WTC11 (cell line): ENCODE data around the gene INPP5F.

Experiments
- TF ChIP-seq, protein P1 (sequence below): fragments of 200-600 bp; IDR thresholded peaks from 2 replicates; pipeline ENCODE4 v1.8.0; 2022; ENCODE audit warnings: antibody characterized with exemption
- TF ChIP-seq, protein P2 (sequence below): sonication (generic); formaldehyde crosslinking; IDR thresholded peaks from 2 replicates; pipeline ENCODE4 v1.8.0; 2023; ENCODE audit warnings: missing genetic modification reagents
- TF ChIP-seq, protein P3 (sequence below): sonication (generic); formaldehyde crosslinking; IDR thresholded peaks from 2 replicates; pipeline ENCODE4 v1.8.1; 2023; ENCODE audit warnings: mild to moderate bottlenecking, missing genetic modification reagents
- TF ChIP-seq, protein P4 (sequence below): sonication (generic); formaldehyde crosslinking; IDR thresholded peaks from 2 replicates; pipeline ENCODE4 v1.8.0; 2023; ENCODE audit warnings: missing genetic modification reagents, mild to moderate bottlenecking, borderline replicate concordance

DNA sequence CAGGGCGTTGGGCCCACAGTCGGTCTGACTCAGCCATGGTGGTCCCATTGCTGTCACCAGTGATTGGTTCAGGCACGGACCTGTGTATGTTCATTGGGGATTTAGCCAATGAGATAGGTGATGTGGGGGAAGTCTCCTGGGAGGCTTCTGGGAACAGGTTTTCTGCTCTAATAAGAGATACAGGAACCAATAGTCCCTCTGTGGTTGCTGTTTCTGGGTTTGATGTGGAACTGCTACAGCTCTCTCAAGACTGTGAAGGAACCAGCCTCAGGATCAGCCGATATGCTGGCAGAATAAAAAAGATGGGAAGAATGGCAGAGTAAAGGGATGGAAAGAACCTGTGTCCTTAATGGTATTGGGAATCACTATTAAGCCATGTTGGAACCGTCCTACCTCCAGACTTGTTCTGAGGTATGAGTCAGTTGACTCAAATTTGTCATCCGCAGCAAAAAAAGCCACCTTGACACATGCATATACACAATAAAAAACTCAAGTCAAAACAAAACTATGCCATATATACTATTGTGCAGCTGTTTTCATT is 76.2 kb downstream of the INPP5F start:
- TF ChIP-seq, protein P1, sequence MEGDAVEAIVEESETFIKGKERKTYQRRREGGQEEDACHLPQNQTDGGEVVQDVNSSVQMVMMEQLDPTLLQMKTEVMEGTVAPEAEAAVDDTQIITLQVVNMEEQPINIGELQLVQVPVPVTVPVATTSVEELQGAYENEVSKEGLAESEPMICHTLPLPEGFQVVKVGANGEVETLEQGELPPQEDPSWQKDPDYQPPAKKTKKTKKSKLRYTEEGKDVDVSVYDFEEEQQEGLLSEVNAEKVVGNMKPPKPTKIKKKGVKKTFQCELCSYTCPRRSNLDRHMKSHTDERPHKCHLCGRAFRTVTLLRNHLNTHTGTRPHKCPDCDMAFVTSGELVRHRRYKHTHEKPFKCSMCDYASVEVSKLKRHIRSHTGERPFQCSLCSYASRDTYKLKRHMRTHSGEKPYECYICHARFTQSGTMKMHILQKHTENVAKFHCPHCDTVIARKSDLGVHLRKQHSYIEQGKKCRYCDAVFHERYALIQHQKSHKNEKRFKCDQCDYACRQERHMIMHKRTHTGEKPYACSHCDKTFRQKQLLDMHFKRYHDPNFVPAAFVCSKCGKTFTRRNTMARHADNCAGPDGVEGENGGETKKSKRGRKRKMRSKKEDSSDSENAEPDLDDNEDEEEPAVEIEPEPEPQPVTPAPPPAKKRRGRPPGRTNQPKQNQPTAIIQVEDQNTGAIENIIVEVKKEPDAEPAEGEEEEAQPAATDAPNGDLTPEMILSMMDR: no peak
- TF ChIP-seq, protein P2, sequence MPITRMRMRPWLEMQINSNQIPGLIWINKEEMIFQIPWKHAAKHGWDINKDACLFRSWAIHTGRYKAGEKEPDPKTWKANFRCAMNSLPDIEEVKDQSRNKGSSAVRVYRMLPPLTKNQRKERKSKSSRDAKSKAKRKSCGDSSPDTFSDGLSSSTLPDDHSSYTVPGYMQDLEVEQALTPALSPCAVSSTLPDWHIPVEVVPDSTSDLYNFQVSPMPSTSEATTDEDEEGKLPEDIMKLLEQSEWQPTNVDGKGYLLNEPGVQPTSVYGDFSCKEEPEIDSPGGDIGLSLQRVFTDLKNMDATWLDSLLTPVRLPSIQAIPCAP (CRISPR knock-in tag): no peak
- TF ChIP-seq, protein P3, sequence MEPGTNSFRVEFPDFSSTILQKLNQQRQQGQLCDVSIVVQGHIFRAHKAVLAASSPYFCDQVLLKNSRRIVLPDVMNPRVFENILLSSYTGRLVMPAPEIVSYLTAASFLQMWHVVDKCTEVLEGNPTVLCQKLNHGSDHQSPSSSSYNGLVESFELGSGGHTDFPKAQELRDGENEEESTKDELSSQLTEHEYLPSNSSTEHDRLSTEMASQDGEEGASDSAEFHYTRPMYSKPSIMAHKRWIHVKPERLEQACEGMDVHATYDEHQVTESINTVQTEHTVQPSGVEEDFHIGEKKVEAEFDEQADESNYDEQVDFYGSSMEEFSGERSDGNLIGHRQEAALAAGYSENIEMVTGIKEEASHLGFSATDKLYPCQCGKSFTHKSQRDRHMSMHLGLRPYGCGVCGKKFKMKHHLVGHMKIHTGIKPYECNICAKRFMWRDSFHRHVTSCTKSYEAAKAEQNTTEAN (CRISPR knock-in tag): no peak
- TF ChIP-seq, protein P4, sequence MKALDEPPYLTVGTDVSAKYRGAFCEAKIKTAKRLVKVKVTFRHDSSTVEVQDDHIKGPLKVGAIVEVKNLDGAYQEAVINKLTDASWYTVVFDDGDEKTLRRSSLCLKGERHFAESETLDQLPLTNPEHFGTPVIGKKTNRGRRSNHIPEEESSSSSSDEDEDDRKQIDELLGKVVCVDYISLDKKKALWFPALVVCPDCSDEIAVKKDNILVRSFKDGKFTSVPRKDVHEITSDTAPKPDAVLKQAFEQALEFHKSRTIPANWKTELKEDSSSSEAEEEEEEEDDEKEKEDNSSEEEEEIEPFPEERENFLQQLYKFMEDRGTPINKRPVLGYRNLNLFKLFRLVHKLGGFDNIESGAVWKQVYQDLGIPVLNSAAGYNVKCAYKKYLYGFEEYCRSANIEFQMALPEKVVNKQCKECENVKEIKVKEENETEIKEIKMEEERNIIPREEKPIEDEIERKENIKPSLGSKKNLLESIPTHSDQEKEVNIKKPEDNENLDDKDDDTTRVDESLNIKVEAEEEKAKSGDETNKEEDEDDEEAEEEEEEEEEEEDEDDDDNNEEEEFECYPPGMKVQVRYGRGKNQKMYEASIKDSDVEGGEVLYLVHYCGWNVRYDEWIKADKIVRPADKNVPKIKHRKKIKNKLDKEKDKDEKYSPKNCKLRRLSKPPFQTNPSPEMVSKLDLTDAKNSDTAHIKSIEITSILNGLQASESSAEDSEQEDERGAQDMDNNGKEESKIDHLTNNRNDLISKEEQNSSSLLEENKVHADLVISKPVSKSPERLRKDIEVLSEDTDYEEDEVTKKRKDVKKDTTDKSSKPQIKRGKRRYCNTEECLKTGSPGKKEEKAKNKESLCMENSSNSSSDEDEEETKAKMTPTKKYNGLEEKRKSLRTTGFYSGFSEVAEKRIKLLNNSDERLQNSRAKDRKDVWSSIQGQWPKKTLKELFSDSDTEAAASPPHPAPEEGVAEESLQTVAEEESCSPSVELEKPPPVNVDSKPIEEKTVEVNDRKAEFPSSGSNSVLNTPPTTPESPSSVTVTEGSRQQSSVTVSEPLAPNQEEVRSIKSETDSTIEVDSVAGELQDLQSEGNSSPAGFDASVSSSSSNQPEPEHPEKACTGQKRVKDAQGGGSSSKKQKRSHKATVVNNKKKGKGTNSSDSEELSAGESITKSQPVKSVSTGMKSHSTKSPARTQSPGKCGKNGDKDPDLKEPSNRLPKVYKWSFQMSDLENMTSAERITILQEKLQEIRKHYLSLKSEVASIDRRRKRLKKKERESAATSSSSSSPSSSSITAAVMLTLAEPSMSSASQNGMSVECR (CRISPR knock-in tag): no peak
